GM18517 (cell line): ENCODE data around the gene OR1N2.
"Not testable (repeated sequence)": the region's sequence is repeated elsewhere in the genome, so short reads cannot be mapped to it uniquely, and the experiment has no call there.

Experiments
- ATAC-seq: cut with Tn5 transposase; IDR thresholded peaks from one replicate; pipeline ENCODE4 v1.9.1; 2021; ENCODE audit warnings: mild to moderate bottlenecking, moderate library complexity; ENCODE audit not compliant: unreplicated experiment

Gene OR1N2

GRCh38 chr9:122552812-122553211, at the start of gene OR1N2:
TSS of gene OR1N2 (plus strand) at chr9:122553112. CDS start at chr9:122553212, 100 bp downstream.
- no peak for ATAC-seq

GRCh38 chr9:122506964-122507363, 45.9 kb upstream of the OR1N2 start:
- no peak for ATAC-seq

- ATAC-seq, result no peak
Measured at GRCh38 chr9:122510502-122510901, 42.4 kb upstream of the OR1N2 start, which contains the start of gene OR1J2. TSS of gene OR1J2 (plus strand) at chr9:122510802. CDS start at chr9:122510802, 0 bp downstream.

- no peak for ATAC-seq
Measured at GRCh38 chr9:122518226-122518625, 34.7 kb upstream of the OR1N2 start.

GRCh38 chr9:122518841-122519240, 34.1 kb upstream of the OR1N2 start, which contains the start of gene OR1J4:
TSS of gene OR1J4 (plus strand) at chr9:122519141. CDS start at chr9:122519141, 0 bp downstream.
- no peak for ATAC-seq

GRCh38 chr9:122519376-122519775, 33.5 kb upstream of the OR1N2 start:
- no peak for ATAC-seq

GRCh38 chr9:122526602-122527001, 26.3 kb upstream of the OR1N2 start:
- ATAC-seq, result no peak

- no peak for ATAC-seq
Measured at GRCh38 chr9:122527193-122527592, 25.7 kb upstream of the OR1N2 start, which contains the start of gene OR1N1. TSS of gene OR1N1 (minus strand) at chr9:122527293. CDS start at chr9:122527293, 0 bp downstream.

- not testable (repeated sequence) for ATAC-seq
Measured at GRCh38 chr9:122531157-122531556, 21.8 kb upstream of the OR1N2 start.

- ATAC-seq, result no peak
Measured at GRCh38 chr9:122536134-122536533, 16.8 kb upstream of the OR1N2 start.

- not testable (repeated sequence) for ATAC-seq
Measured at GRCh38 chr9:122537066-122537465, 15.8 kb upstream of the OR1N2 start.

- no peak for ATAC-seq
Measured at GRCh38 chr9:122538757-122539156, 14.2 kb upstream of the OR1N2 start.

GRCh38 chr9:122546196-122546595, 6.7 kb upstream of the OR1N2 start:
- ATAC-seq, result no peak

- ATAC-seq, result no peak
Measured at GRCh38 chr9:122551371-122551770, 1.5 kb upstream of the OR1N2 start.

GRCh38 chr9:122561446-122561845, 8.5 kb downstream of the OR1N2 start:
- no peak for ATAC-seq

GRCh38 chr9:122562134-122562760, 9.3 kb downstream of the OR1N2 start:
- no peak for ATAC-seq

GRCh38 chr9:122567901-122568300, 15.0 kb downstream of the OR1N2 start:
- no peak for ATAC-seq

GRCh38 chr9:122572456-122572855, 19.5 kb downstream of the OR1N2 start:
- no peak for ATAC-seq

- ATAC-seq, result no peak
Measured at GRCh38 chr9:122579874-122580273, 27.0 kb downstream of the OR1N2 start.

- ATAC-seq, result no peak
Measured at GRCh38 chr9:122580360-122580759, 27.4 kb downstream of the OR1N2 start.

GRCh38 chr9:122583284-122583683, 30.4 kb downstream of the OR1N2 start, which contains the start of gene OR1L8:
TSS of gene OR1L8 (minus strand) at chr9:122583384. CDS start at chr9:122568477, 14,907 bp downstream.
- not testable (repeated sequence) for ATAC-seq
